A673 (cell line): Measurements from ENCODE around the gene MYO1E. TPM values are rescaled to one million over a fixed set of nuclear protein-coding genes. Genes with fewer than 3 reads are reported as not detected.

Source experiments
- BruUV-seq: library from RNA; stranded (reverse); fragments of 400-500 nt; replicated peaks from 2 replicates; lab custom pipeline; 2021; lab: Mats Ljungman, UMichigan
- CTCF ChIA-PET: fragments of 300-600 bp; sonication (Branson Sonifier 250); formaldehyde crosslinking; loops from one replicate; lab custom pipeline; 2022; ENCODE audit warnings: antibody characterized with exemption; lab: Charles Lee
- POLR2A ChIA-PET: fragments of 300-600 bp; sonication (Branson Sonifier 250); formaldehyde crosslinking; loops from one replicate; lab custom pipeline; 2022; ENCODE audit warnings: antibody characterized with exemption; ENCODE audit not compliant: low non-redundant PET; lab: Charles Lee
- DNase-seq: peaks from one replicate; pipeline ENCODE4 v3.0.0-alpha.2; 2015; ENCODE audit warnings: low spot score
- H3K27ac ChIP-seq: fragments of 200-600 bp; sonication (generic); 2 replicates; pipeline ENCODE4 v1.5.1; 2016; ENCODE audit warnings: mixed run types, low read depth, mild to moderate bottlenecking, mixed read lengths, antibody characterized with exemption, low read length; ENCODE audit not compliant: poor library complexity, severe bottlenecking
- H3K27me3 ChIP-seq: fragments of 200-600 bp; sonication (generic); replicated peaks from 2 replicates; pipeline ENCODE4 v1.6.1; 2017; ENCODE audit warnings: mixed run types, low read depth, mild to moderate bottlenecking, mixed read lengths, antibody characterized with exemption, low read length; ENCODE audit not compliant: insufficient read depth, poor library complexity
- H3K36me3 ChIP-seq: fragments of 200-600 bp; sonication (generic); 2 replicates; pipeline ENCODE4 v1.6.1; 2016; ENCODE audit warnings: mixed run types, mild to moderate bottlenecking, mixed read lengths, antibody characterized with exemption, low read length; ENCODE audit not compliant: insufficient read depth, poor library complexity, severe bottlenecking
- H3K4me1 ChIP-seq: fragments of 200-600 bp; sonication (generic); 2 replicates; pipeline ENCODE4 v1.6.1; 2017; ENCODE audit warnings: mixed run types, mild to moderate bottlenecking, mixed read lengths, antibody characterized with exemption, low read length; ENCODE audit not compliant: insufficient read depth, poor library complexity, severe bottlenecking
- H3K4me3 ChIP-seq: fragments of 200-600 bp; sonication (generic); 2 replicates; pipeline ENCODE4 v1.5.1; 2016; ENCODE audit warnings: low read depth, mixed run types, mild to moderate bottlenecking, mixed read lengths, low read length; ENCODE audit not compliant: poor library complexity, severe bottlenecking
- H3K9me3 ChIP-seq: fragments of 200-600 bp; sonication (generic); 2 replicates; pipeline ENCODE4 v1.6.1; 2016; ENCODE audit warnings: mixed run types, low read depth, mild to moderate bottlenecking, mixed read lengths, antibody characterized with exemption, low read length; ENCODE audit not compliant: poor library complexity, severe bottlenecking
- CTCF ChIP-seq: fragments of 300-800, 200-600 bp; sonication (generic); conservative IDR thresholded peaks from 2 replicates; pipeline ENCODE4 v1.5.1; 2017; ENCODE audit warnings: low read depth, mild to moderate bottlenecking, antibody characterized with exemption, low read length, moderate library complexity, mixed read lengths
- EZH2 ChIP-seq: fragments of 200-600 bp; sonication (generic); IDR thresholded peaks from 2 replicates; pipeline ENCODE4 v1.6.1; 2017; ENCODE audit warnings: borderline replicate concordance, low read depth, mild to moderate bottlenecking, mixed read lengths, antibody characterized with exemption, low read length; ENCODE audit not compliant: poor library complexity, severe bottlenecking
- intact Hi-C: fragments of 100-400 bp; cut with micrococcal nuclease; formaldehyde crosslinking; loops from one replicate; pipeline ENCODE4 v1.10.0; 2022; ENCODE audit not compliant: unreplicated experiment
- total RNA-seq: library from RNA; stranded (reverse); gene quantifications from 2 replicates; pipeline ENCODE4 v1.2.3, GENCODE V29; 2021

Gene MYO1E
- total RNA-seq, 1 experiment from 2014 or later = 7.9 TPM

- no peak for DNase-seq
- Histone ChIP-seq H3K36me3 (peaks cover 23% of the 10 kb centered on the region), H3K4me3 (no peak overlapping the region), H3K4me1 (no peaks in the 10 kb centered on the region), H3K27ac (no peak overlapping the region), H3K9me3 (no peaks in the 10 kb centered on the region), H3K27me3 (no peaks in the 10 kb centered on the region)
- ChIA-PET POLR2A (no interaction called here), CTCF (no interaction called here)
- no TSS peak for BruUV-seq
- TF ChIP-seq CTCF (no peak), EZH2 (no peak)
- intact Hi-C loops = no loop called here
These were observed 273.4 kb downstream of the MYO1E start for GRCh38 chr15:59099162-59099685.

GRCh38 chr15:59096429-59096828 is 276.2 kb downstream of the MYO1E start:
- CTCF ChIA-PET = no interaction called here
- no peaks in the 10 kb centered on the region for H3K4me1 ChIP-seq
- H3K27me3 ChIP-seq = no peaks in the 10 kb centered on the region
- H3K36me3 ChIP-seq = peaks cover 51% of the 10 kb centered on the region
- no peaks in the 10 kb centered on the region for H3K9me3 ChIP-seq
- no TSS peak for BruUV-seq
- H3K4me3 ChIP-seq = no peak overlapping the region
- intact Hi-C loops = no loop called here
- DNase-seq = no peak
- POLR2A ChIA-PET = no interaction called here
- TF ChIP-seq EZH2 (no peak), CTCF (no peak)
- H3K27ac ChIP-seq = no peak overlapping the region

GRCh38 chr15:59094077-59094476 is 278.6 kb downstream of the MYO1E start:
- TF ChIP-seq EZH2 = no peak
- TF ChIP-seq CTCF = no peak
- no TSS peak for BruUV-seq
- no peaks in the 10 kb centered on the region for H3K4me1 ChIP-seq
- ChIA-PET POLR2A (no interaction called here), CTCF (no interaction called here)
- H3K9me3 ChIP-seq = no peaks in the 10 kb centered on the region
- H3K36me3 ChIP-seq = peaks cover 66% of the 10 kb centered on the region
- intact Hi-C loops = no loop called here
- no peaks in the 10 kb centered on the region for H3K27me3 ChIP-seq
- DNase-seq = no peak
- no peak overlapping the region for H3K27ac ChIP-seq
- H3K4me3 ChIP-seq = no peak overlapping the region
